IPS DF 4.7 (cell line): Measurements from ENCODE around the gene TRIM46.

Experiments used
- DNase-seq: peaks from one replicate; pipeline ENCODE4 v3.0.0-alpha.2; 2013; ENCODE audit warnings: low spot score; ENCODE audit errors: extremely low read depth

The TRIM46 gene, protein sequence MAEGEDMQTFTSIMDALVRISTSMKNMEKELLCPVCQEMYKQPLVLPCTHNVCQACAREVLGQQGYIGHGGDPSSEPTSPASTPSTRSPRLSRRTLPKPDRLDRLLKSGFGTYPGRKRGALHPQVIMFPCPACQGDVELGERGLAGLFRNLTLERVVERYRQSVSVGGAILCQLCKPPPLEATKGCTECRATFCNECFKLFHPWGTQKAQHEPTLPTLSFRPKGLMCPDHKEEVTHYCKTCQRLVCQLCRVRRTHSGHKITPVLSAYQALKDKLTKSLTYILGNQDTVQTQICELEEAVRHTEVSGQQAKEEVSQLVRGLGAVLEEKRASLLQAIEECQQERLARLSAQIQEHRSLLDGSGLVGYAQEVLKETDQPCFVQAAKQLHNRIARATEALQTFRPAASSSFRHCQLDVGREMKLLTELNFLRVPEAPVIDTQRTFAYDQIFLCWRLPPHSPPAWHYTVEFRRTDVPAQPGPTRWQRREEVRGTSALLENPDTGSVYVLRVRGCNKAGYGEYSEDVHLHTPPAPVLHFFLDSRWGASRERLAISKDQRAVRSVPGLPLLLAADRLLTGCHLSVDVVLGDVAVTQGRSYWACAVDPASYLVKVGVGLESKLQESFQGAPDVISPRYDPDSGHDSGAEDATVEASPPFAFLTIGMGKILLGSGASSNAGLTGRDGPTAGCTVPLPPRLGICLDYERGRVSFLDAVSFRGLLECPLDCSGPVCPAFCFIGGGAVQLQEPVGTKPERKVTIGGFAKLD

DNA sequence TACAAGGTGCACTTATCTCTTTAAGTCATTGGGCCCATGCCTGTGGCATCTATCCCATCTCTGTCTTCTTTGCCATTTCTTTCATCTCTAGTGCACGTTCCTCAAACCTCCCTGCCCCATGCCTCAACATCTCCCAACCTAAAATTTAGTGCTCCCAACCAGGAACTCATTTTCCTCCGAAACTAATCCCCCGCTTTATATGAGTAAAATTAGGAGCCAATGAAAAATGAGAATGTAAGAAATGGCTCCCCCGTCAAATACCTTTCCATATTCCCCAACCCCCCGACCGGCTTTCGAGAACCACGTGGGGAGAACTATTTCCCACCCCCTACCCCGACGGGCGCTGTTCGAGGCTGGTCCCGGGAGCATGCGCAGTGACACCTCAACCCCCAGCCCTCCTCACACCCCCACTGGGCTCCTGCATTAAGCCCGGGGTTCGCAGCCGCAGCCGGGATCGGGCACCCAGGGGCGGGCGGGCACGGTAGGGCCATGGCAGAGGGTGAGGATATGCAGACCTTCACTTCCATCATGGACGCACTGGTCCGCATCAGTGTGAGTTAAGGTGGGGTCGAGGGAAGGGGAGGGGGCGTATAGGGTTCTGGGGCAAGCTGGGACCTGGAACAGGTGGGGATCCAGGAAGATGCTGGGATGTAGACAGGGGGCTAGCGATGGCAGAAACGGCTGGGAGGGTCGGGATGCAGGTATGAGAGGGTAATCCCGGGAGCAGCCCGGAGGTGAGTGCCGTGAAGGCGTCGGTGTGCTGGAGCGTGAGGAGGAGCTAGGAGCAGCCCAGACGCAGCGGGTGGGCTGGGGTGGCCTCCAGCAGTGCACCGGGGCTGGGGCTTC lies at the start of gene TRIM46:
Gene TRIM46 (plus strand): TSS at position 372 of the 846 bp plus-strand sequence. CDS start 118 bp downstream, at position 490.
- no peak for DNase-seq

DNA sequence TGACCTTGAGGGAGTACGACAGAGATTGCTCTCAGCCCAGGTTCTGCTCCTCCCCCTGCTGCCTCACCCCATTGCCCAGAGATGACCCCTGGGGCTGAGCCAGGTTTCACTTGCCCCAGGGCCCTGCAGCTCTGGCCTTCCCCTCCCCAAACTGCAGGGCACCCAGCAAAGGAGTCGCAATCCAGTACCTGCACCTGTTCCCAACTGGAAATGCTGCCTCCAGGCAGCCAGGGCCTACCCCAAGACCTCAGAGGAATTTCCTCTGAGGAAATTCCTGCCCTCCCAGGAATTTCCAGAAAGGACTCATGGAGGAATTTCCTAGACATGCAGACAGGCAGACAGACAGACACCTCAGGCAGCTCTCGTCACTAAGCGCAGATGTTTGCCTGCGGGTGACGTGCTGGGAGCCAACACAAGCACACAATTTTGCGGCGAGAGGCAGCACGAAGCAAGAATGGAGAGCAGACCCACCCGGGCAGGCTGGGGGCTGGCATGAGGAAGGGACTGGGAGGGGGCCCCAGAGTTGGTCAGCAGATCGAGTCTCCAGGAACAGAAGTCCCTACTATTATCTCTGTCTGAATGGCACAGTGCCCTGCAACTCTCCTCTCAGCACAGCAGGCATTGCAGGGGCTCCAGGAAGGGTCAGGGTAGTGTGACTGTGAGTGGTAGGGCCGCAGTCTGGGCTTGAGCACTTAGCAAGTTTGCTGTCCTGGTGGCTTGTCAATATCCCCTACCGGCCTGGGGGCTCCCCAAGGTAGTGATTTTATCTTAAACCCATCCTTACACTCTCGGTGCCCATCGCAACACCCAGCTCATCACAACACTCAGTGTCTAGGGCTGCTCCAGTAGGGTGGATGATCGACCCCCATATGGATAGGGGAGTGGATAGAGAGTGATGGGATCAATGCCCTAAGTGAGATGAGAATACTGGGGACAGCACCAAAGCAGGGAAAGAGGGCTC lies 48.9 kb upstream of the TRIM46 start:
- DNase-seq, result no peak

DNA sequence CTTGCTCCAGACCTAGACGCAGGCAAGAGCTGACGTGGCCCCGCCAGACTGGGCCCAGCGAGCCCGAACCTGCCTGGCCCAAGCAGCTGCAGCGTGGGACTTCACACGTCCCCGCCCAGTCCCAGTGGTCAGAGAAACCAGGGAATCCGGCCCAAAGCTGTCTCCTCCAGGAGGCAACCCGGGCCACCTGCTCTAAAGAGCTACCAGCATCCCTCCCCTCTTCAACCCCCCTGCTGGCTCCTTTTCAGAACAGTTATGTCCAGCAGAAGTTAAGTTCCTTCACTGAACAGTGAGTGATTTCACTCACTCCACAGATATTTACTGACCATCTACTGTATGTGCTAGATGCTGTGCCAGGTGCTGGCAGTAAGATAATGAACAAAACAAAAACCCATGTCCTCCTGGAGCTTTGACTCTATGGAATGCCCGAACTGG lies 48.1 kb upstream of the TRIM46 start:
- DNase-seq, result no peak

DNA sequence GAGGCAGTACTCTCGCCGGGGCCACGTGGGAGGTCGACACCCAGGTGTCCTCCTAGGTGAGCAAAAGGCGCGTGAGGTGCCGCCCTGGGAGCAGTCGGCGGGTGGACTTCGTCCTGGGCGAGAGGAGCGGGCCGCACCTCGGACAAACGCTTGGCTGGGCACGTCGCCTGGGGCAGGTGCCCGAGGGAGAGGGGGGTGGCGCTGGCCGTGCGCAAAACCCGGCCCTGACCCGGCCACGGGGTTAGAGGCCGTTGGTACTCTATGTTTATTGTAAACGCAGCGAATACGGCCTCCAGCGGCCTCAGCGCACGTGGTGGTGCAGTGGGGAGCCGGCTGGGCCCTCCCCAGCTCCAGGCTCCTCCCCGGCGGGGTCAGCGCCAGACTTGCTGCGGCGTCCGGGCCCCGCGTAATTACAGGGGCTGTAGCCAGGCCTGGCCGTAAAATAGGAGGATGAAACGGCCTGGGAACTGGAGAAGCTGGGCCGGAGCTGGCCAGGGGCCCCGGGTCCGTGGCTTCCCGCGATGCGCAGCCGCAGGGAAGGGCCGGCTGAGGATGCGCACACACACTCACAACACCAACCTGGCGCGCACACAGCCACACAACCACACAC lies 47.6 kb upstream of the TRIM46 start:
- no peak for DNase-seq

DNA sequence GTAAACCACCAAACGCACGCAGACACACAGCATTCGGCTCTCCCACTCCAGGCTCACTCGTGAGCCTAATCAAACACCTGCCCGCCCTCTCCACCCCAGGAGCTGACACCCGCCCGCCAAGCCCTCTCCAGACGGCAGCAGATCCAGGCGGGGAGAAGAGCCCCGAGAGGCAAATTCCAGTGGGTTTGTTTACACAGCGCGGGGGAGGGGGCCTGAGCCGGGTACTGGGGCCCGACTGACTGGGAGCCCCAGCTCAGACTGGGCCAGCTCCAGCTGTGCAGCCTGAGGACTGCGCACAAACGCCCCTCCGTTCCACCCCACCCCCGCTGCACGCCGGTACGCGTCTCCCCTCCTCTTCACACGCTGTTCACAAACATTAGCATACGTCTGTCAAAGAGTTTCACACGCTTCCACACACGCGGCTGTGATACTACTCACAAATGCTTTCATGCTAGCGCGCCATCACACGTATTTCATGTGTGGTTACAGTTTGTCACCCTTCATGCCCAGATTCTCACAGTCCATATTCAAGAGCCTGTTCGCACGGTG lies 47.0 kb upstream of the TRIM46 start:
- DNase-seq, result no peak

DNA sequence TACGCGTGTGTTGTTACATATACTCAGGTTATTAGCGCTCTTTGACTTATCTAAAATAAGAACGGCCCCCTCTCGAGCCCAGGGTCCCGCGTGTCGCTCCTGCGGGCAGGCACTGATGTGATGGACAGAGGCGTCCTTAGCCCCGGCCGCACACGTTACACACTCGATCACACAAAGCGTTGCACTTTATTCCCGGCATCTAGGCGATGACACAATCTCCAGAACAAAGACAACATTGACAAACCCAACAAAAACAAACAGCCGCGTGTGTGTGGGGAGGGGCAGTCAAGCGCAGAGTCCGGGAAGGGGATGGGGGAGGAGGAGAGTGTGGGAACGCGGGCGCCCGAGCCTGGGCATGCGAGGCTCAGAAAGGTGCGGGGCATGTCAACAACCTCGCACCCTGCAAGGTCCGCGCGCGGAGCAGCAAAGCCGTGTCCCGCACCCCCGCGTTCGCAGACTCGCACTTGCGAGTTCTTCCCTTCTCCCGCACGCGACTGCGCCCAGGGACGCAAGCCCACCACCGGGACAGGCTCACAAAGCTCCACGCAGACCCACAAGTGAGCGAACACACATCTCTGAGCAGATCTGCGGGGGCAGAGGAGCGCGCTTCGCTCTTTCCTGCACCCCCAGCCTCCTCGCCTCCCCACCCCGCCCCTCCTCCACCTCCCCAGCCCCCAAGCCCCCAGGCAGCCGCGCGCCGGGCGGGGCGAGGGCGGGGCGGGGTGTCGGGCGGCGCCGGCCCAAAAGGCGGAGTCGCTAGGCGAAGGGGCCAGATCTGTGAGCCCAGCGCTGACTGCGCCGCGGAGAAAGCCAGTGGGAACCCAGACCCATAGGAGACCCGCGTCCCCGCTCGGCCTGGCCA lies 46.3 kb upstream of the TRIM46 start, which contains the start of gene EFNA1:
Gene EFNA1 (plus strand): TSS at position 772 of the 862 bp plus-strand sequence. CDS start 102 bp downstream, outside the sequence.
- no peak for DNase-seq

DNA sequence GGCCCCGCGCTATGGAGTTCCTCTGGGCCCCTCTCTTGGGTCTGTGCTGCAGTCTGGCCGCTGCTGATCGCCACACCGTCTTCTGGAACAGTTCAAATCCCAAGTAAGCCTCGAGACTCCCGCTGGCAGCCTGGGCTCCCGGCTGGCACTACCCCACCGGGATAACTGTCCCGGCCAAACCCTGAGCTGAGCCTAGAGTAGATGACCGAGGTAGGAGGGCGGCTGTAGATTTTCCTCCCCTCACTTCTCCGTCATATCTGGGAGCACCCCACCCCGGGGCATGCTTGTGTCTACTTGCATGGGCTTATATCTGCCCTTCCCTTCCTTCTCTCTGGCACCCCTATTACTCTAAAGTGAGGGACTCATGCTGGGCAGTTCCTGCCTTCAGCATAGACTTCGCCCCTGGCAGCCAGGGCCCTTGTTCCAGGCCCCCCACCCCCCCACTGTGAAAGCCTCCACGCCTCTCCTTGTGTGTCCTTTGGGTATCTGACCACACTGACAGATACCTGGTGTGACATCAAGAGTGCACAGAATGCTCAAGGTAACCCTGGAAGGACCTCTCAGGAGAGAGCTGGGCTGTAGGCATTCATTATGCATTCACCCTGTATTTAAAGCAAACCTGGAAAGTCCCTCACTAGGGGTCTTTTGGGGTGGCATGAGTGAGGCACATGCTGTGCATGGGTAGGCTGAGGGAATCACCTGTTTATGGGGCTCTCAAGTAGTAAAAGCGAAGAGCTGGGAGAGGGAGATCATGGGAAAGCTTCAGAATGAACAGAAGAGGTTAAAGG lies 45.5 kb upstream of the TRIM46 start:
- DNase-seq, result no peak

DNA sequence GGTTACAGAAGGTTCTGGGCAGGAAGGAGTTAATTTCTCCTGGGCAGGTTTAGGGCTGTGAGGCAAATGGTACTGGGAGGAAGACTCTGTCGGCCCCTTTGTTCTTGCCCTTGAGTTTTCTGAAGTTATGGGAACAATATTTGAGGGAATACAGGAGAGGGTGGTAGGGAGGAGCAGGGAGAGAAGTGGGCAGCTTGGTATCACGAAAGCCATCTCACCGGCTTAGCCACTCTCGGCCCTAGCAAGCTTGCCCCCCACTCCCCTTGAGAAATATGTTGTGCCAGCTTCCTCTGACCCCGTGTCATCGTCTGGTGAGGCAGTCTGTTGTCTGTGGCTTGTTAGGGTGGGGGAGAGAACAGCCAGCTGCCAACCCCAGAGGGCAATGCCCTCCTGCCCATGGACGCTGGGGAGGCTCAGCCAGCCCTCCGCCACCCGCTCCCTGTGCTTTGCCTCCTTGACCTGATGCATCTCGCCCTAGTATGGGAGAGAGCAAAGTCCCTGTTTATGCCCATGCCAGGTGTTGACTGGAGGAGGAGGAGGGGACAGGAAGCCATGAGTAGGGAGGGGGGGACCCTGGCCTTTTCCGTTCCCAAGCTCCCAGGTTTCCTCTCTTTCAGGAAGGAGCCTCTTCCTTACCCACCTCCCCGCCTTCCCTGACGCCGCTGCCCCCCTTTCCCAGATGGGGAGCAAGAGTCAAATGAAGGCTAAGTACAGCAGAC lies 44.7 kb upstream of the TRIM46 start:
- DNase-seq, result no peak

DNA sequence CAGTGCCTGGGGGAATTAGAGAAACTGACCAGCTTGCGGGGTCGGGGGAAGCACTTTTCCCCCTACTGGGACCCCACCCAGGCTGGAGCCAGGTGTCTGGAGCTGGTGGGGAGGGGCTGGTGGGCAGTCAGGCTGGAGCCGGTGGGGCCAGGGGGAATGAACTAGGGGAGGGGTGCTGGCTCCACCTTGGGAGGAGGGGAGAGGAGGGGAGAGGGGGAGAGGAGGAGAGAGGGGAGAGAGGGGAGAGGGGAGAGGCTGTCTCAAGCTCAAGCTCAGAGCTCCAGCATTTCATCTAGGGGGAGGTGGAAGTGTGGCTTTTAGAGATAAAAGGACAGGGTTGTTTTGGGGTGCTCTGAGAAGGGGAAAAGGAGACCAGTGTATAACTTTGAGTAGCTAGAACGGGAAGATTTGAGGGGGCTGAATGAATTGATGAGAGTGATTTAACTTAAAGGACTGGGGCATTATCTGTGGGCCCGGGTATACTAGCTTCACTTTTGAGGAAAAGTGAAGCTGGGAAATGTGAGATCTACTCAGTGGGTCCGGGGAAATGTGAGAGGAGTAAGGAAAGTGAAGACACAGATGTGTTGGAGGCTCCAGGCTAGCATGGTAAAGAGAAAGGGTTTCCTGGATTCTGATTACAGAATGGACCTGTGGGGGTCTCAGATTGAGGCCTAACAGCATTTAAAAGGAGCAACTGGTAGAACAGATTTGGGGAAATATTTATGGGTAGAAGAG lies 43.2 kb upstream of the TRIM46 start:
- no peak for DNase-seq

DNA sequence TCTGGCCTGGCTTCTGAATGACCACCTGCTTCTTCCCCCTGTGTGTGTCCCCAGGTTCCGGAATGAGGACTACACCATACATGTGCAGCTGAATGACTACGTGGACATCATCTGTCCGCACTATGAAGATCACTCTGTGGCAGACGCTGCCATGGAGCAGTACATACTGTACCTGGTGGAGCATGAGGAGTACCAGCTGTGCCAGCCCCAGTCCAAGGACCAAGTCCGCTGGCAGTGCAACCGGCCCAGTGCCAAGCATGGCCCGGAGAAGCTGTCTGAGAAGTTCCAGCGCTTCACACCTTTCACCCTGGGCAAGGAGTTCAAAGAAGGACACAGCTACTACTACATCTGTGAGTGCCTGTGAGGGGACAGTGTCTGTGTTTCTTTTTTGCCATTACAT lies 42.4 kb upstream of the TRIM46 start:
- DNase-seq, result no peak

DNA sequence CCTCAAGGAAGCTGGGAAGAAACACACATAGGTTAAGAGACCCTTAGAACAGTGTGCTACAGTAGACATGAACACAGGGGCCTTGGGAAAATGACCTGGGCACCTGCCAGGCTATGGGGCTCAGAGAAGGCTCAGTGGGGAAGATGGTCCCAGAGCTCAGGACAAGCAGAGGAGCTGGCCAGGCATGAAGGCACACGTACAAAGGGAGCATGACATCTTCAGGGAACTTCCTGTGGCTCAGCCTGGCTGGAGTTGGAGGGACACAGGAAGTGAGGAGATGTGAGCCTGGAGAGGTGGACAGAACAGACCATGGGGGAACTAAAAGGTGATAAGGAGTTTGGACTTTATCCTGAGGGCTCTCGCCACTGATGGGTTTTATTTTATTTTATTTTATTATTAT lies 41.8 kb upstream of the TRIM46 start:
- no peak for DNase-seq

DNA sequence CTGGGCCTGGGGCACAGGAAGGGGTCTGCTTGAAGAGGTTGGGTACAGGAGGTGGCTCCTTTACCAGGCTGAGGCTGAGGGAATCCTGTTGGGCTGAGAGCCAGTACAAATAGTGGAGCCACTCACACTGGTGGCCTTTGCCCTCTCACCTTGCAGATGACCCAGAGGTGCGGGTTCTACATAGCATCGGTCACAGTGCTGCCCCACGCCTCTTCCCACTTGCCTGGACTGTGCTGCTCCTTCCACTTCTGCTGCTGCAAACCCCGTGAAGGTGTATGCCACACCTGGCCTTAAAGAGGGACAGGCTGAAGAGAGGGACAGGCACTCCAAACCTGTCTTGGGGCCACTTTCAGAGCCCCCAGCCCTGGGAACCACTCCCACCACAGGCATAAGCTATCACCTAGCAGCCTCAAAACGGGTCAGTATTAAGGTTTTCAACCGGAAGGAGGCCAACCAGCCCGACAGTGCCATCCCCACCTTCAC lies 39.8 kb upstream of the TRIM46 start:
- no peak for DNase-seq

DNA sequence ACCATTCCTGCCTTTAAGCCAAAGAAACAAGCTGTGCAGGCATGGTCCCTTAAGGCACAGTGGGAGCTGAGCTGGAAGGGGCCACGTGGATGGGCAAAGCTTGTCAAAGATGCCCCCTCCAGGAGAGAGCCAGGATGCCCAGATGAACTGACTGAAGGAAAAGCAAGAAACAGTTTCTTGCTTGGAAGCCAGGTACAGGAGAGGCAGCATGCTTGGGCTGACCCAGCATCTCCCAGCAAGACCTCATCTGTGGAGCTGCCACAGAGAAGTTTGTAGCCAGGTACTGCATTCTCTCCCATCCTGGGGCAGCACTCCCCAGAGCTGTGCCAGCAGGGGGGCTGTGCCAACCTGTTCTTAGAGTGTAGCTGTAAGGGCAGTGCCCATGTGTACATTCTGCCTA lies 39.3 kb upstream of the TRIM46 start:
- DNase-seq, result no peak

DNA sequence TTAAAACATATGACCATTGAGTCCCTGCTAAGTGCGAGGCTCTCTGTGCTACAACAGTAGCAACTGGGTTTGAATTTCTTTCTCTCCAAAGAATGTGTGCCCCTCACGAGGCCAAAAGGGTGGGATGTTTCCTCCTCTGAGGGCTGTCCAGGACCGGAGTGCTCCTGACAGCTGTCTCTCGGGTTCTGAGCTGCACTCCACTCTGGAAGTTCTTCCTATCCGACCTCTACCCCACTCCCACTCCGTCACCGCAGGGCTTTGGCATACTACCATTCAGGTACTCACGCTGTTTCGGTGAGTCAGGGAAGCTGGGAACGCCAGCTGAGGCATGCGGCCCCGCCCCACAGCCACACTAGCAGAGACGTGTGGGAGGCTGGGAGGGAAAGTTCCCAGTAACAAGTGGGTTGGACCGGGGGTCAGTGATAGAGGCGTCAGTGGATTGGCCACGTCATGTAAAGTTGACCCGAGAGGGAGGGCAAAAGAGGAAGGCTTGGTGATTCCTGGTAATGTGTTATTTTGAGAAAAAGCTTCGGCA lies 38.7 kb upstream of the TRIM46 start:
- no peak for DNase-seq

DNA sequence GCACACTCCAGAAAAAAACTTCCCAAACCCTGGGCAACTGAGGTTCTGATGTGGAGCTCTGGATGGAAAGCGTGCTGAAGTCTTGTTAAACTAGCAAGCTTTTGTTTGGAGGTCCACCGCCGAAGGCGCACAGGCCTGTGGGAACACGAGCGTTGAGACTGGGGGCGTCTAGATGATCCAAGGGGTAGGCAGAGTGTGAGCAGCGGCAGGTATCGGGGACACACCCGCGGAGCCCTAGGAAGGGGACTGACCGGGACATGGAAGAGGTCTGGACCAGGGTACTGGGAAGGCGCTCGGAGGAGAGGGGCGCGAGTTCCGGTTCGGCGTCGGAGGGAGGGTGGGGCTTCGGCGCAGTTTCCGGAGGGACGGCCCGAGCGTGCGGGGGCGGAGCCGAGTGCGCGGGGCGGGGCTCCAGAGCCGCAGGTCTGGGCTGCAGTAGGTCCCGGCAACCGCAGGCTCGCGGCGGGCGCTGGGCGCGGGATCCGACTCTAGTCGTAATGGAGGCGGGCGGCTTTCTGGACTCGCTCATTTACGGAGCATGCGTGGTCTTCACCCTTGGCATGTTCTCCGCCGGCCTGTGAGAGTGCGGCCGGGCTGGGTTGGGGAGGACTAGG lies 38.1 kb upstream of the TRIM46 start, which contains the start of gene SLC50A1:
Gene SLC50A1 (plus strand): TSS at position 438 of the 614 bp plus-strand sequence. CDS start 60 bp downstream, at position 498.
- DNase-seq, result no peak

DNA sequence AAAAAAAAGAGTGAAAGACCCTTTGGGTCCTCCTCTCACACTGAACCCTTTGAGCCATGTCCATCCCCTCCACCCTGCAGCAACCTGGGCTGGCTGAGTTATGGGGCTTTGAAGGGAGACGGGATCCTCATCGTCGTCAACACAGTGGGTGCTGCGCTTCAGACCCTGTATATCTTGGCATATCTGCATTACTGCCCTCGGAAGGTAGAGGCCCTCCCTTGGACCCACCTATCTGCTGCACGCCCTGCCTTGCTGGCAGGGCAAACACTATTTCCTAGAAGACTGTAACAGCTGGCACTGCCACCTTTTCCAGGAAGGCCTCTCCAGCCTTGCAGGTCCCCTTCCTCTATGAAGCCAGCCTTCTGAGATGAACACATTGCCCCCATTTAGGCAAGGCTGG lies 36.9 kb upstream of the TRIM46 start:
- DNase-seq, result no peak
